HG02759 (cell line): Measurements from ENCODE around the gene BACE1-AS.
"Not testable (repeated sequence)": the region's sequence is repeated elsewhere in the genome, so short reads cannot be mapped to it uniquely, and the experiment has no call there.

Experiments
- ATAC-seq: cut with Tn5 transposase; IDR thresholded peaks from one replicate; pipeline ENCODE4 v1.9.1; 2021; ENCODE audit warnings: mild to moderate bottlenecking, moderate library complexity; ENCODE audit not compliant: unreplicated experiment

Gene BACE1-AS

DNA sequence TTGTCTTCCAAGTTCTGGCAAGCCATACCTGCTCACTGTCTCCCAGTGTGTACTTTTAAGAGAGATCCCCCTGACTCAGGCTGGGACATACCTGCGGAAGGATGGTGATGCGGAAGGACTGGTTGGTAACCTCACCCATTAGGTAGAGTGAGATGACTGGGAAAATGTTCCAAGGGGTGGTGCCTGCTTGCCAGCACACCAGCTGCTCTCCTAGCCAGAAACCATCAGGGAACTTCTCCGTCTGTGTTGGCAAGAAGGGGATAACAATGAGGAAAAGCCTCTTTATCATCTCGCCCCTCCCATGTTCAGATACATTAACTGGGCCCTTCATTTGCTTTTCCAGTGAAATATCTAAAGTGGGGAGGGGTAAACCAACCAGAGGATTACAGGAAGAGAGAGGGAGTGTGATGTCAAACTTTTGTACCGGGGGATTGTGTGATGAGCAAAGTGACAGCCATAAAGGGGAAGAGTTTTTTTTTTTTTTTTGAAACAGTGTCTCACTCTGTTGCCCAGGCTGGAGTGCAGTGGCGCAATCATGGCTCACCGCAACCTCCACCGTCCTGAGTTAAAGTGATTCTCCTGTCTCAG is at the start of gene BACE1-AS:
BACE1-AS (plus strand) TSS at position 538 of the 588 bp plus-strand sequence.
- ATAC-seq = no peak

DNA sequence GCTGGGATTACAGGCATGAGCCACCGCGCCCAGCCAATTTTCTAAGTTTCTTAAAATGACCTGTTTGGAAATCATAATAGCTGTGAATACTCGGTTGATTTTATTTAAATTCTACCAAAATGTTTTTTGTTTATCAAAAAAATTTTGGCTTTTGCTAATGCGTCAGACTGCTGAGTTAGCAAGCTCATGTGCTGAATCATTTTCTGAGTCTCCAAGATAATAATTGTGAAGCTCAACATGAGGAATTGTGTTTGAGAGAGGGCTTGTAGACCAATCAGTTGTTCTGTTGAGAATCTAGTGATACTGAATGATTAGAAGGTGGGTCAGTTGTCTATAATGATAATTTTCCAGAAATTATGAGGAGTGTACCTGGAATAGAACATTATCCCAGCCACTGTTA is 42.8 kb upstream of the BACE1-AS start:
- ATAC-seq = no peak

DNA sequence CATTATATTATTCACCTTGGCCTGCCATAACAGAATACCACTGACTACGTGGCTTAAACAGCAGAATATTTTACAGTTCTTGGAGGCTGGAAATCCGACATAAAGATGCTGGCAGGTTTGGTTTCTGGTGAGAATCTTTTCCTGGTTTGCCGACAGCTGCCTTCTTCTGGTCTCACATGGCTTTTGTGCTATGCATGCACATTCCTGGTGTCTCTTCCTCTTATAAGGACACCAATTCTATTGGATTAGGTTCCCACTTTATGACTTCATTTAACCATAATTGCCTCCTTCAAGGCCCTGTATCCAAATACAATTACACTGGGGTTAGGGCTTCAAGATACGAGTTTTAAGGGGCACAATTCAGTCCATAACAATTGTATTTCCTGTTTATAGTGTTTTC is 41.6 kb upstream of the BACE1-AS start:
- ATAC-seq = no peak

DNA sequence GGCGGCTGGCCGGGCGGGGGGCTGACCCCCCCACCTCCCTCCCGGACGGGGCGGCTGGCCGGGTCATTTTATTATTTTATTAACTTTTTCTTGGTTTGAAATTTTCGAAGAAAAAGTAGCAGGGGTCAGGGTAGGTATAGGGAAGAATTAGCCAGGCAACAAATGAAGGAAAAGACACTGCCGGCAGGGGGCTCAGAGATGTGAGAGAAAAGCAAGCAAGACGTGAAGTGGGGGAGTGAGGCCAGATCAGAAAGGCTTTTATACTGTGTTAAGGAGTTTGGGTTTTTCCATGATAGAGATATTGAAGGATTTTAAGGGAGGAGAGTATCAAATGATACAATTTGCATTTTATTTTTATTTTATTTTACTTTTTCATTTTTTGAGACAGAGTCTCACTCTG is 39.6 kb upstream of the BACE1-AS start:
- ATAC-seq = no peak

DNA sequence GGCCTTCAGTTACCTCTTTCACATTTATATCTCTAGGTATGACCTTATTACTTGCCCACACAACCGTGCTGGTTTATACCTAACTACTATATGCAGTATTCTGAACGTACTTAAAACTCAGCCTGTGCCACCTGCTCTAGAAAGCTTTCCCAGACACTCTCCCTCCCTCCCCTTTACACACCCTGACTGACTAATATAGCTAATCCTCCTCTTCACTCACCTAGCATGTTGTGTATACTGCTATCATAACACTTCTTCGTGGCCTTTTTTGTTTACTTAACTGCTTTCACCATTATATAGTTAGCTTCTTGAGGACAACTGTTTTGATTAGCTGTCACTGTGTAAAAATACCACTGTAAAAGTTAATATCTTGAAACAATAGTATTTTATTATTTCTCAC is 35.2 kb upstream of the BACE1-AS start:
- no peak for ATAC-seq

DNA sequence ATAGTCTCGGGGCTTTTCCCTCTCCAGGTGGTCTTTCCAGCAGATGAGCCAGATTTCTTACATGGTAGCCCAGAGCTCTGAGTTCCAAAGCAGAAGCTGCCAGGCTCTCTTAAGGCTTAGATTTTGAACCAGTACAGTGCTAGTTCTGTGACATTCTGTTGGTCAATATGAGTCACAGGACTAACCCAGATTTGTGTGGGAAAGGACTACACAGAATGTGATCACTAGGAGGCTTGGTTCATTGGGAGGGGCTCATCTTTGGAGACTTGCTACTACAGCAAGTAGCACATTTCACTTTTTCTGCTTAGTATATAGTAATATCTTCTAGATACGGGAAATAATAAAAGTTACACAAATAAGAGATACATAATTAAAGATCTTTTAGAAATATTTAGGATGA is 34.6 kb upstream of the BACE1-AS start:
- no peak for ATAC-seq

DNA sequence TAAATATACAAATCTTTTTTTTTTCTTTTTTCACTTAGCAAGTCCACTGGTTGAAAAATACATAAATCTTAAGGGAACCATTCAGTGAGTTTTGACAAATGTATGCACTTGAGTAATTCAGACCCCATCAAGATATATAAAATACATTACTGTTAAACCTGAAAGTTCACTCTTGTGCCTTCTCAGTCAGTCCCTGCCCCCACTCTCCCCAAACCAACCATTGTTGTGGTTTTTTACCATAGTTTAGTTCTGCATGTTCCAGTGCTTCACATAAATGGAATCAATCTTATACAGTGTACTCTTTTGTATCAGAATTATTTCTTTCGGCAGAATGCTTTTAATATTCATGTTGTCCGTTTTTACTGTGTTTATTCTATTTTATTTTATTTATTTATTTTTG is 32.6 kb upstream of the BACE1-AS start:
- ATAC-seq = no peak

DNA sequence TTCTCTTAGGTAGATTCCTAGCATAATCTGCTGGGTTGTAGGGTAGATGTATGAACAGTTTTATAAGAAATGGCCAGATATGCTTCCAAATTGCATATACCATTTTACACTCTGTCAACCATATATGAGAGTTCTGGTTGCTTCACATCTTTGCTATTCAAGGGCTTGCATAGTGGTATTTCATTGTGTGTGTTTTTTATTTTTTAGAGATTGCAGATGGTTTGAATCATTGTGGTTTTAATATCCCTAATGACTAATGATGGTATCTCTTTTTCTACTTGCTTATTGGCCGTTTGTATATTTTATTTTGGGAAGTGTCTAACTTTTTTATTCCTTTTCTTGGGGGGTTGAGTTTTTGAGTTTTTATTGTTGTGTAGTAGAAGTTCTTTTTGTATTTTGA is 31.7 kb upstream of the BACE1-AS start:
- ATAC-seq = no peak

DNA sequence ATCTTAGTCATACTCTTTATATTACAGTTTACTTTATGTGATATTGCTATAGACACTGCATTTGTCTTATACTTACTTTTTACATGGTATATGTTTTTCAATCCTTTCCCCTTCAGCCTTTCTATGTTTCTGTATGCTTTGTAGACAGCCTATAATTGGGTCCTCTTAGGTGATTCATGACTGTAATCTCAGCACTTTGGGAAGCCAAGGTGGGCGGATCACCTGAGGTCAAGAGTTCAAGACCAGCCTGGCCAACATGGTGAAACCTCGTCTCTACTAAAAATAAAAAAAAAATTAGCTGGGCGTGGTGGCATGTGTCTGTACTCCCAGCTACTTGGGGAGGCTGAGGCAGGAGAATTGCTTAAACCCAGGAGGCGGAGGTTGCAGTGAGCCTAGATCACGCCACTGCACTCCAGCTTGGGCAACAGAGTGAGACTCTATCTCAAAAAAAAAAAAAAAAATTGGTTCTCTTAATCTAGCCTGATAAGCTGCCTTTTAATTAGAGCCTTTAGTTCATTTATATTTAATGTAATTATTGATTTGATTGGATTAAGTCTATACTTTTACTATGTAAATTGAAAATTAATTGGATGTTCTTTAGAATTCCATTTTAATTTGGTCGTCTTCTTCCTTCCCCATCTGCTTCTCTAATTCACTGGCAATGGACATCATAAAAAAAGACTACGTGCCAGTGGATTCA is 26.4 kb upstream of the BACE1-AS start:
- not testable (repeated sequence) for ATAC-seq

DNA sequence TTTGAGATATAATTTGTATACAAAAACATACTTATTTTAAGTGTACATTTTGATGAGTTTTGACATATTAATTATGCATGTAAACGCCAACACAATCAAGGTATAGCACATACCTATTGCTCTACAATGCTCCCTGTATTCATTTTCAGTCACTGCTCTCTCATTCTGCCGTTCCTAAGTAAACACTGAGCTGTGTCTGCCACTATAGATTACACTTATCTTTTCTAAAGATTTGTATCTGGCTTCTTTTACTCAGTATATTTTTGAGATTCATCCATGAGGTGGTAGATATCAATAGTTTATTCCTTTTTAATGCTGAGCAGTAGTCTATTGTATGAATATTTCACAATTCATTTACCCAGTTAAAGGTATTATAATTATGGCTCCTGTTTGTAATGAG is 25.4 kb upstream of the BACE1-AS start:
- no peak for ATAC-seq

DNA sequence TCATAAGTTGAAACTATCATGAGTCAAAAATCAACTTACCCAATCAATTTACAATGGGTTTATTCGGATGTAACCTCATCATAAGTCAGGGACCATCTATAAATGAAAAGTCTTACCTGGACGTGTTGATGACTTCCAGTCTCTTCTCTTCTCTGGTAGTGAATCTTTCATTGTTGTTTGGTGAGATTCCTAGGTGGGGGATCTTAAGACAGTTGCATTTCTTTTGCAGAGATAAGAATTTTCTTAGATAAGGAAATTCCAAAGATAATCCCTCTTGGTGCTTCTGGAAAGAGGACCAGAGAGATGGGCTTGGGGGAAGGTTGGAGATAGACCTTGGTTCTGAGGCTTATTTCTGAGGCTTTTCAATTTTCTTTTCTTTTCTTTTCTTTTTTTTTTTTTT is 21.3 kb upstream of the BACE1-AS start:
- no peak for ATAC-seq

DNA sequence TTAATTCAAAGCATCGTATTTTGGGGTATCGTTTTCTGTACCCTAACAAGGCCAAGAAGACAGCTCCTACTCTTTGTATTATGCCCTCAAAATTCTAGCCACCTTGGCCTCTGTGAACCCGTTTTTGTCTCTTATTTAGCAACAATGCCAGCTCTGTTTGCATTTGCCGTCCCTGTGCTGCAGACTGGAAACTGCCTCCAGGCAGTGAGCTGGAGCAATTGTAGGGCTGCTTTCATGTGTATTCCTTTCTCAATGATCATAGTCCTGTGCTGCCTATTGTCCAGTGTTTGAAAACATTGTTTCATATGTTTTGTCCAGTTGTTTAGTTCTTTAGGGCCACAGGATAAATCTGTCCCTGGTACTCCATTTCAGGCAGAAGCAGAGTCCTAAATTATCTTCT is 19.9 kb upstream of the BACE1-AS start:
- ATAC-seq = no peak

DNA sequence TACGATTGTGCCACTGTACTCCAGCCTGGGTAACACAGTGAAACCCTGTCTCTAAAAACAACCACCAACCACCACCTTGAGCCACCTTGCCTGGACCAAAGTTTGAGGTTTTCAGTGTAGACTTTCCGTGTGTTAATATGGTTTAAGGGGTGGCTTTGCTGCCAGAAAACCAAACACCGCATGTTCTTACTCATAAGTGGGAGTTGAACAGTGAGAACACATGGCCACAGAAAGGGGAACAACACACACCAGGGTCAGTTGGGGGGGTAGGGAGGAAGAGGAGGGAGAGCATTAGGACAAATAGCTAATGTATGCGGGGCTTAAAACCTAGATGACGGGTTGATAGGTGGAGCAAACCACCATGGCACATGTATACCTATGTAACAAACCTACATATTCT is 19.0 kb upstream of the BACE1-AS start:
- not testable (repeated sequence) for ATAC-seq

DNA sequence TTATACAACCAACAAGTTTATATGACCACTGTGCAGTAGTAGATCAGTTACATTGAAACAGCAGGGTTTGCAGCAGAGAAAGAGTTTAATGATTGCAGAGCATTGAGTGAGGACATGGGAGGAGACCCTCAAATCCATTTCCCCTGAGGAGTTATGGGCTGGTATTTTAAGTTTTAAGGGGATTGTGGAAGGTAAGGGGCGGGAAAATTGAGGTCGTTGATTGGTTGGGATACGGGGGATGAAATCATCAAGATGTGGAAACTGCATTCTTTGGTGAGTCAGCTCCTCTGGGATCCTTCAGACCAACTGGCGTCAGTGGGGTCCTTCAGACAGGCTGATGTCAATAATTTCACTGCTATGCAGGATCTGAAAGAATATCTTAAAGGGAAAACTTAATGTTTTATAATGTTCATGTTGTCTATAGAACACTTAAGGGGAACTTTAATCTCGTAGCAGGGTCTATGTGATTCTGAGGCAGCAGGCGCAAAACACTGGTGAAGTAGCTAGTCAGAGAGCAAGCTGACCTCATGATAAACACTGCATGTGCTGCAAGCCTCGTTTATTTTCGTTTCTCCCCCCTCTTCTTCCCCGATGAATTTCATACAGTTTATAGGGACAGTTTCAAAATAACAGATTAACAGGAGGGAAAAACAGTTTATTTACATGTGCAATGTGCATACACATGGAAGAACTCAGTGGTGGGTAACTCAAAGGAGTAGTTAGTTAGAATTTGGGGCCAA is 17.4 kb upstream of the BACE1-AS start:
- no peak for ATAC-seq

DNA sequence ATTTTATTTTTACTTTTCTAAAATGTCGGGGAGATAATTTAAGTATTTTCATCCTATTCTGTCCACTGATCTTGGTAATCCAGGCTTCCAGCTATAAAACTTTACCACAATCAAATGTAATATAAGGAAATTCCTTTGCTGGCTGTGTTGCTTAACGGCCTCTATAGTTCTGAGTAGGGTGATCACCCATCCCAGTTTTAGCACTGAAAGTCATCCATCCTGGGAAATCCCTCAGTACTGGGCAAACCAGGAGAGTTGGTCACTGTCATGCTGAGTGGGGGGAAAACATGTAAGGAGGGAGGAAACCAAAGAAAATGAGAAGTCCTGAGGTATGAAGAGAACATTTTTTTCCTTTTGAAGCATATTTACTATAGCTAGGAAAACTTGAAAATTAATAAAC is 12.8 kb upstream of the BACE1-AS start:
- ATAC-seq = no peak

DNA sequence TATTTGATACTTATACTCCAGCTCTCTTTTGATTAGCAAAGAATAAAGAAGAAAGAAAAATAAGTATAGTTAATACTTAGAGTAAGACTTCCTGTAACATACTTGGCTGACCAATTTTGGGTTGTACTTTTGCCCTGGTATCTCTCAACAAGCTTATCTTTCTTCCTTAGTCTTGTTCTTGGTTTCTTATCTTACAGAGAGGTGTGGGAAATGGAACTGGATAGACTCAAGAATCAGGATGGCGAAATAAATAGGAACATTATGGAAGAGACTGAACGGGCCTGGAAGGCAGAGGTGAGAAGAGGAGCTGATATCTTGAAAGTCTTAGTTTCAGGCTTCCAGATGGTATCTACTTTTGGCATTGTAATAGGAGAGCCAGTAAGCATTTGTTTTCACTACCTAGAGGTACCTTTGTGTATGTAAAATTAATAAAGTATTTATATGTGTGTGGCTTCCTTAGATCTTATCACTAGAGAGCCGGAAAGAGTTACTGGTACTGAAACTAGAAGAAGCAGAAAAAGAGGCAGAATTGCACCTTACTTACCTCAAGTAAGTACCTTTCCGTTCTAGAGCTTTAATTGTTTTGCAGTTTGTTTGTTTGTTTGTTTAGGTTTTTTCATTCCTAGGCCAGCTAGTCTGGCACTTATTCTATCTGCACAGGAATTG is 11.3 kb upstream of the BACE1-AS start:
- ATAC-seq = no peak

DNA sequence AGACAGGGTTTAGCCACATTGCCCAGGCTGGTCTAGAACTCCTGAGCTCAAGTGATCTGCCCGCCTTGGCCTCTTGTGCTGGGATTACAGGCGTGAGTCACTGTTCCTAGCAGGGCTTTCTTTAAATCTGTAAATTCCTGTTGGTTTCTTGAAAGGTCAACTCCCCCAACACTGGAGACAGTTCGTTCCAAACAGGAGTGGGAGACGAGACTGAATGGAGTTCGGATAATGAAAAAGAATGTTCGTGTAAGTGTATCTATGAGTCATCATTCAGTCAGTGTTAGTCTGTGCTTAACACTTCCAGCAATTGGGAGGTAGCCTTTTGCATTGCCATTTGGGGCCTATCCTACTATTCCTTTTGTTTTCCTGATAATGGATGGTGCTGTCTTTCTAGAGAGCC is 10.0 kb upstream of the BACE1-AS start:
- ATAC-seq = no peak

DNA sequence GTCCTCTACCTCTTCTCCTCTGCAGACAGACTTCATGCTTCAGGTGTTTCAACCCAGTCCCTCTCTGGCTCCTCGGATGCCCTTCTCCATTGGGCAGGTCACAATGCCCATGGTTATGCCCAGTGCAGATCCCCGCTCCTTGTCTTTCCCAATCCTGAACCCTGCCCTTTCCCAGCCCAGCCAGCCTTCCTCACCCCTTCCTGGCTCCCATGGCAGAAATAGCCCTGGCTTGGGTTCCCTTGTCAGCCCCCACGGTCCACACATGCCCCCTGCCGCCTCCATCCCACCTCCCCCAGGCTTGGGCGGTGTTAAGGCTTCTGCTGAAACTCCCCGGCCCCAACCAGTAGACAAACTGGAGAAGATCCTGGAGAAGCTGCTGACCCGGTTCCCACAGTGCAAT is 9.3 kb upstream of the BACE1-AS start:
- ATAC-seq = no peak

DNA sequence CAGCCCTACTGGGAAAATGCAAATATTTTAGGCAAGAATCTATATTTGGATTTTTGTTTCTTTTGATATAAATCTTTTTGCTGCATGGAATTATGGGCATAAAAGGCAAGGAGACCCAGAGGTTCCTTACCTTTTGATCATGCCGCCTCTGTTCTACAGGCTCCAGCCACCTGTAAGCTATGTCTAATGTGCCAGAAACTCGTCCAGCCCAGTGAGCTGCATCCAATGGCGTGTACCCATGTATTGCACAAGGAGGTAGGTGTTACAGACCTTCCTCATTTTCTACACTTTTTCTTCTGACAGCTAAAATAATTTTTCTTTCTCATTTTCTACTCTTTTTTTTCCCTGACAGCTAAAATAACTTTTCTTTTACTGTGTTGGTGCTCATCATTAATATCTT is 8.2 kb upstream of the BACE1-AS start:
- ATAC-seq = no peak

DNA sequence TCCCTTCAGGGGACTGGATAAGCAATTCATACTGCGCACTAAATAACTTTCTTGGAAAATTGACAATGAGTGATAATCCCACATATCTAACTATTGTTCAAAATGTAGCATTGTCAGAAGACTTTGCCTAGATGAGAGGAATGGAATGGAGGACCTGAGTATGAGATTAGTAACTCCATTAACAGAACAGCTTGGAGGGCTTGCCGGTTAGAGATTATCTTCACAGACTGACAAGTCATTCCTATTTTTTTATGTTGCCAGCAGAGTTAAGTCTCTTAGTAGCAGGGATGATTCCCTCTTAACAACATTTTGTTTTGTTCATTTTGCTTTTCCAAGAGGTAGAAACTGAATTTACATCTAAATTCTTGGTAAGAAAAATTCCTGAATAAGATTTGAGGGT is 7.1 kb upstream of the BACE1-AS start:
- no peak for ATAC-seq

DNA sequence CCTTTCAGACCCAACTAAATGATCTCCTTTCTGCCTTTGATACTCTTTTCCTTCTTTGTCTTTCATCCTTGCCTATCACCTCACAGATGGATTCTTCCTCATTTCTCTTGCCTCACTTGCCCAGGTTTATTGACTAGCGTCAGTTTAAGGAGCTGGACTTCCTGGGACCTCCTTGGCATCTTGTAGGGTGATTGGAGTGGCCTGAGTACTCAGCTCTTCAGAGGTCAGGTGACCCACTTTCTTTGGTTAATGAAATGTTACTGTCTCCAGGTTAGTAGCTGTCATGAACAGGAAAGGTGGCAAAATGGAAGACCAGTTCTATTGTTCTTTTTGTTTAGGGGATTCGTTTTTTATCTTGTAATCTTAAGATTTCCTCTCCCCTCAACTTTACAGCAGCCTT is 4.6 kb upstream of the BACE1-AS start:
- no peak for ATAC-seq

DNA sequence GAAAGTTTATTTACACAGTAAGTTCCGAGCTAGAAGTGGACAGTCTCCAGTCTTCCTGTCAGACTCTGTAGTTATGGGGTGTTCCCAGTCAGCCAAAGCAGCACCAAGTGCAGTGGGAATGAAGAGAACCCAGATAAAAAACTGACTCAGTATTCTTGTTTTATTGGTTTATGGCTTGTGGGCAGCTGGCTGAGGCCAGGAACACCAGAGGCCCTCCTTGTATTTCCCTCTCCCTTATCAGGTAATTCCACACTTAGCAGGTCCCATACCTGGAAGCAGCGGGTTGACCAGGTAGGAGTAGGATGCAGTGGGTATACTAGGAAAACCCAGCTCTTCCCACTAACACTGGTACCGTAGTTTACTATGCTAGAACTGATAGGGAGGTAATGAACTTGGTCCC is 3.5 kb upstream of the BACE1-AS start:
- no peak for ATAC-seq
